Measurements from ENCODE around the gene S100A12. TPM values are rescaled to one million over a fixed set of nuclear protein-coding genes. Genes with fewer than 3 reads are reported as not detected.
"Not testable (repeated sequence)": the region's sequence is repeated elsewhere in the genome, so short reads cannot be mapped to it uniquely, and the experiment has no call there.

Gene S100A12
- total RNA-seq (2021; fragmentation: NEBNext Ultra II Directional; extraction: Animal tissue kit (Norgen Biotek cat#: 25700)) = not detected
- long read RNA-seq = 0 reads

- TF ChIP-seq CTCF (IDR thresholded peaks at IDR 0.05) = no peak
- Mint-ChIP-seq H3K36me3 (ENCODE audit: low read depth) (no peaks in the 10 kb centered on the region), H3K4me1 (ENCODE audit: low read depth) (peaks cover 11% of the 10 kb centered on the region)
Measured at GRCh38 chr1:153375511-153375910, at the start of gene S100A12. TSS of gene S100A12 (minus strand) at chr1:153375621. CDS start at chr1:153374592, 1,029 bp downstream.

GRCh38 chr1:153422450-153423068 is 47.1 kb upstream of the S100A12 start:
- no peaks in the 10 kb centered on the region for H3K4me1 Mint-ChIP-seq (ENCODE audit: low read depth)
- DNase-seq = peak; percentile 7
- no peak for TF ChIP-seq CTCF (IDR thresholded peaks at IDR 0.05)
- no peak overlapping the region for H3K27ac Mint-ChIP-seq
- peaks cover 17% of the 10 kb centered on the region for H3K27me3 Mint-ChIP-seq (ENCODE audit: insufficient read depth)
- H3K4me3 Mint-ChIP-seq = no peak overlapping the region
- H3K9me3 Mint-ChIP-seq = no peaks in the 10 kb centered on the region
- no peaks in the 10 kb centered on the region for H3K36me3 Mint-ChIP-seq (ENCODE audit: low read depth)

More at GRCh38 chr1:153375511-153375910, at the start of gene S100A12:
- Mint-ChIP-seq H3K27me3 (ENCODE audit: insufficient read depth) (peaks cover 32% of the 10 kb centered on the region), H3K27ac (peak within 1 kb of the TSS; percentile 8; the same call in 1 of the 2 replicates), H3K9me3 (no peaks in the 10 kb centered on the region), H3K4me3 (no peak within 1 kb of the TSS)
- peak; percentile 82 for DNase-seq

- peaks cover 17% of the 10 kb centered on the region for H3K27me3 Mint-ChIP-seq (ENCODE audit: insufficient read depth)
- H3K27ac Mint-ChIP-seq = no peak overlapping the region
- H3K4me3 Mint-ChIP-seq = no peak overlapping the region
- no peak for TF ChIP-seq CTCF (IDR thresholded peaks at IDR 0.05)
- no peaks in the 10 kb centered on the region for H3K36me3 Mint-ChIP-seq (ENCODE audit: low read depth)
- no peak for DNase-seq
- H3K4me1 Mint-ChIP-seq (ENCODE audit: low read depth) = no peaks in the 10 kb centered on the region
- H3K9me3 Mint-ChIP-seq = no peaks in the 10 kb centered on the region
Measured at GRCh38 chr1:153420306-153420705, 44.9 kb upstream of the S100A12 start.

GRCh38 chr1:153419436-153419793 is 44.0 kb upstream of the S100A12 start:
- H3K4me1 Mint-ChIP-seq (ENCODE audit: low read depth); H3K4me3 Mint-ChIP-seq; H3K9me3 Mint-ChIP-seq; H3K27ac Mint-ChIP-seq; DNase-seq; H3K36me3 Mint-ChIP-seq (ENCODE audit: low read depth): not testable (repeated sequence)
- peaks cover 17% of the 10 kb centered on the region for H3K27me3 Mint-ChIP-seq (ENCODE audit: insufficient read depth)

- H3K27ac Mint-ChIP-seq; DNase-seq; H3K9me3 Mint-ChIP-seq; H3K36me3 Mint-ChIP-seq (ENCODE audit: low read depth); H3K4me1 Mint-ChIP-seq (ENCODE audit: low read depth); H3K4me3 Mint-ChIP-seq: not testable (repeated sequence)
- H3K27me3 Mint-ChIP-seq (ENCODE audit: insufficient read depth) = peaks cover 17% of the 10 kb centered on the region
Measured at GRCh38 chr1:153418758-153419435, 43.5 kb upstream of the S100A12 start.

- H3K36me3 Mint-ChIP-seq (ENCODE audit: low read depth) = no peaks in the 10 kb centered on the region
- TF ChIP-seq CTCF (IDR thresholded peaks at IDR 0.05) = no peak
- H3K4me1 Mint-ChIP-seq (ENCODE audit: low read depth) = no peaks in the 10 kb centered on the region
- no peak overlapping the region for H3K4me3 Mint-ChIP-seq
- DNase-seq = no peak
- no peak overlapping the region for H3K27ac Mint-ChIP-seq
- peaks cover 17% of the 10 kb centered on the region for H3K27me3 Mint-ChIP-seq (ENCODE audit: insufficient read depth)
- H3K9me3 Mint-ChIP-seq = no peaks in the 10 kb centered on the region
Measured at GRCh38 chr1:153417136-153417888, 41.9 kb upstream of the S100A12 start.
